A549 (cell line): ENCODE data around the gene FIBIN.

Source experiments
- CTCF ChIP-seq: fragments of >200 bp; sonication (Bioruptor Twin); formaldehyde crosslinking; IDR thresholded peaks from 3 replicates; pipeline ENCODE4 v1.5.1; 2016
- POLR2A ChIP-seq: IDR thresholded peaks from 2 replicates; pipeline ENCODE4 v1.6.1; 2012; ENCODE audit warnings: mild to moderate bottlenecking, low read length

- TF ChIP-seq CTCF (no peak), POLR2A (no peak)
These were observed 31.0 kb downstream of the FIBIN start for GRCh38 chr11:27024865-27025264.
